Measurements from ENCODE around the gene AP3D1.
"Not testable (repeated sequence)": the region's sequence is repeated elsewhere in the genome, so short reads cannot be mapped to it uniquely, and the experiment has no call there.

Gene AP3D1

GRCh38 chr19:2139385-2140137, 11.8 kb downstream of the AP3D1 start:
- H4K20me1 ChIP-seq = peaks cover 98% of the 10 kb centered on the region
- peaks cover 46% of the 10 kb centered on the region for H3K4me1 ChIP-seq
- H3K4me3 ChIP-seq = no peak overlapping the region
- H3K9ac ChIP-seq = no peak overlapping the region
- H3K36me3 ChIP-seq = peaks cover 87% of the 10 kb centered on the region
- 0 out of 2 replicates have a peak overlapping the region, but pooled peaks have one; percentile 11 for H3K27ac ChIP-seq
- H3K4me2 ChIP-seq = peak overlapping the region; percentile 44
- no peaks in the 10 kb centered on the region for H3K27me3 ChIP-seq
- TF ChIP-seq Cebpa-rat (IDR thresholded peaks at IDR 0.05) = no peak
- no peaks in the 10 kb centered on the region for H3K9me3 ChIP-seq

GRCh38 chr19:2138061-2138728, 13.2 kb downstream of the AP3D1 start:
- Histone ChIP-seq H3K4me3 (no peak overlapping the region), H3K9me3 (no peaks in the 10 kb centered on the region), H3K4me1 (peaks cover 32% of the 10 kb centered on the region), H3K4me2 (no peak overlapping the region), H3K9ac (no peak overlapping the region), H3K36me3 (peaks cover 86% of the 10 kb centered on the region), H4K20me1 (peaks cover 96% of the 10 kb centered on the region), H3K27me3 (no peaks in the 10 kb centered on the region), H3K27ac (no peak overlapping the region)
- TF ChIP-seq Cebpa-rat (IDR thresholded peaks at IDR 0.05) = no peak

DNA sequence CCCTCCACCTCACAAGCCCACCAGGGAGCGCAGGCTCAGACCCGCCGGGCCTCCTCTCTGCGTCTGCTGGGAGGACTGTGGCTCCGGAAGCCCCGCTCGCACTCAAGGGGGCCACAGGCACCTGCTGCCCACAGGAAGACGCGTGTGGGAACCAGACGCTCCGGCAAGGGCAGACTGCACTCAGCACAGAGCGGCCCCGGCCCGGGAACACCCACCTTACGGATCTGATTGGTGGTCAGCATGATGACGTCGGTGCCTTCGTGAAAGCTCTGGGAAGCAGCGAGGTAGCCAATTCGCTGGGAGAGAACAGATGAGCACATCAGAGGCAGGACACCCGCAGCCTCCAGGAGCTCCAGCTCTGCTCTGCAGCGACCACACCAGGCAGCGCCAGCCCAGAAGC, 14.6 kb downstream of the AP3D1 start:
- H4K20me1 ChIP-seq = peaks cover 96% of the 10 kb centered on the region
- TF ChIP-seq Cebpa-rat (IDR thresholded peaks at IDR 0.05) = no peak

DNA sequence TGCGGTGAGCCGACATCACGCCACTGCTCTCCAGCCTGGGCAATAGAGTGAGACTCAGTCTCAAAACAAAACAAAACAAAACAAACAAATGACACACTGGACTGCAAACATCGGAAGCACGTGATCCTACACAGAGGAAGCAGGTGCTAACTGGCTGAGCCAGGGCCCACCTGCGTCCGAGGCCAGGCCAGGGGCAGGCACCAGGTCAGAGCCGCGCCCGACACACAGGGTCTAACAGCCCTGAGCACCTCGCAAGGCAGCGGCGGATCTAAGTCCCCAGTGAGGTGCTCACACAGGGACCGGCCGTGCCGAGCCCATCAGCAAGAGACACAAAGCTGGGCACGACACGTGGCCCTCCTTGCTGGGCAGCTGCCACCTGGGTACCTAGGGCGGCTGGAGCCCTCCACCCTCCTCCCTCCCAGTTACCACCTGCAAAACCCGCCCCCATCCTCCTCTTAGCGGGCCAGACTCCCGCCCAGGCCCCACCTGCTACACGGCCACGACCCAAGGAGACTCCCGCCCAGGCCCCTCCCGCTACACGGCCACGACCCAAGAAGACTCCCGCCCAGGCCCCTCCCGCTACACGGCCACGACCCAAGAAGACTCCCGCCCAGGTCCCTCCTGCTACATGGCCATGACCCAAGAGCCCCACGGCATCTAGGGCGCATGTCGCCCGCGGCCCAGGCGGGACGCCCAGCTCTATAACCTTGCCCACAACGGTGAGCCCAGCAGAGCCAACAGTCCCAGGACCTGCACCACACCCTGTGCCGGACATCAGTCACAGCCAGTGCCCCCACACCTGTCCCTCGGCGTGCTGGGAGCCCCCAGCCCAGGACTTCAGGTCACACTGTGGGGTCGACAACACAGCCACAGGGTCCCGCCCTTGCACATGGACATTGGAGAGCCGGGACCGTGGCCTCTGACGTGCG, 15.6 kb downstream of the AP3D1 start:
- Histone ChIP-seq H3K4me3 (no peak overlapping the region), H3K27me3 (no peaks in the 10 kb centered on the region), H3K9ac (no peak overlapping the region), H3K9me3 (no peaks in the 10 kb centered on the region), H3K36me3 (peaks cover 91% of the 10 kb centered on the region), H4K20me1 (peaks cover 96% of the 10 kb centered on the region), H3K4me2 (no peak overlapping the region), H3K27ac (no peak overlapping the region), H3K4me1 (peaks cover 21% of the 10 kb centered on the region)
- TF ChIP-seq Cebpa-rat (IDR thresholded peaks at IDR 0.05) = no peak

More for the DNA sequence above, 14.6 kb downstream of the AP3D1 start:
- no peak overlapping the region for H3K4me3 ChIP-seq
- H3K36me3 ChIP-seq = peaks cover 88% of the 10 kb centered on the region
- H3K27me3 ChIP-seq = no peaks in the 10 kb centered on the region
- H3K4me1 ChIP-seq = peaks cover 30% of the 10 kb centered on the region
- H3K9ac ChIP-seq = no peak overlapping the region
- H3K4me2 ChIP-seq = no peak overlapping the region
- H3K9me3 ChIP-seq = no peaks in the 10 kb centered on the region
- no peak overlapping the region for H3K27ac ChIP-seq

DNA sequence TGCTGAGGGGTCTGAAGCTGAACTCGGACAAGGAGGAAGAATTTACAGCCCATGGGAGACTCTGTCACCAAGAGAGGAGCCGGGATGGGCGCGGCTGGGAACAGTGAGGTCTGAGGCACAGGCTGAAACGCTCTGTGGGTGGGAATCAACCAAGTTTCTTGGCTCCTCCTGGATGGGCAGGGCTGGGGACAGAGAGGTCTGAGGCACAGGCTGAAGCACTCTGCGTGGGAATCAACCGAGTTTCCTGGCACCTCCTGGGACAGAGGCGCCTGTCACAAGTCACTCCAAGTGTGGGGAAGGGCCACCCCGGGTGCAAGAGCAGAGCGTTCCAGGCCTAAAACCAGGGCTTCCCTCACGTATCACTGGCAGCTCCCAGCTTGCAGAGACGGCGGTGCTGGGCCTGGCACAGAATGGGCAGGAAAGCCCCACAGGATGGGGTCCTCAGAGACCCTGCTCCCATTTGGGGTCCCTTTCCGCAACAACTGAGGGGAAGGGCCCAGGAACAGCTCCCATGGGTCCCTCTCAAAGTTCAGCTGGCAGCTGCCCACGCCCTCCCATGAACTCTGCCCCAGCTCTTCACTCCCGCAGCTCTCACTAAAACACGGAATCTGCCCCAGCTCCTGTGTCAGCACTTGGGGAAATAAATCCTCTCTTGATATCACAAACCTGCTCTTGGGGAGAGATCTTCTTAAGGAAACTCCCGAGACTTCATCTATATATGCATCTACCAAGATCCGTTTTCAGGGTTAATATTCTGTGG, 18.5 kb downstream of the AP3D1 start:
- Histone ChIP-seq H3K4me2 (no peak overlapping the region), H4K20me1 (peaks cover 90% of the 10 kb centered on the region), H3K9me3 (no peaks in the 10 kb centered on the region), H3K27me3 (no peaks in the 10 kb centered on the region), H3K27ac (no peak overlapping the region), H3K4me1 (0 out of 2 replicates have a peak, but pooled peaks cover 5% of the 10 kb centered on the region), H3K9ac (no peak overlapping the region), H3K4me3 (no peak overlapping the region), H3K36me3 (peaks cover 87% of the 10 kb centered on the region)
- TF ChIP-seq Cebpa-rat (IDR thresholded peaks at IDR 0.05) = no peak

DNA sequence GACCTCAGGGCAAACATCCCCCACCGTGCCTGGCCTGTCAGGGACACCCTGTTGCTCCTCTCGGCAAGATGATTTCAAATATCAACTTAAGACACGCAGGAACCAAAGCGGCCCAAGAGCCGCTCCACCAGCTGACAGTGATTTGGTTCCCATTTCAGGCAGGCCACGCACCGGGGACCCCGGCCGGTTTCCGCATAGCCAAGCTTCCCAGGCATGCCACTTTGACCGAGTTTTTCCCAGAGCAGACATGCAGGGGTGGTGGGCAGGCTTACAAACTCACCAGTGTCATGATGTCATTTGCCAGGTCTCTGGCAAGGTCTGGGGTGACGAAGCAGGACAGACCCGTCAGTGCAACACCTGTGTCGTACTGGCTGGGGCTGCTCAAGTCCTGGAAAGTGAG, 19.2 kb downstream of the AP3D1 start:
- TF ChIP-seq Cebpa-rat (IDR thresholded peaks at IDR 0.05) = no peak
- Histone ChIP-seq H3K4me3 (no peak overlapping the region), H3K4me1 (0 out of 2 replicates have a peak, but pooled peaks cover 5% of the 10 kb centered on the region), H3K27ac (no peak overlapping the region), H3K36me3 (peaks cover 87% of the 10 kb centered on the region), H3K9me3 (no peaks in the 10 kb centered on the region), H3K27me3 (no peaks in the 10 kb centered on the region), H3K4me2 (no peak overlapping the region), H3K9ac (no peak overlapping the region), H4K20me1 (peaks cover 90% of the 10 kb centered on the region)

DNA sequence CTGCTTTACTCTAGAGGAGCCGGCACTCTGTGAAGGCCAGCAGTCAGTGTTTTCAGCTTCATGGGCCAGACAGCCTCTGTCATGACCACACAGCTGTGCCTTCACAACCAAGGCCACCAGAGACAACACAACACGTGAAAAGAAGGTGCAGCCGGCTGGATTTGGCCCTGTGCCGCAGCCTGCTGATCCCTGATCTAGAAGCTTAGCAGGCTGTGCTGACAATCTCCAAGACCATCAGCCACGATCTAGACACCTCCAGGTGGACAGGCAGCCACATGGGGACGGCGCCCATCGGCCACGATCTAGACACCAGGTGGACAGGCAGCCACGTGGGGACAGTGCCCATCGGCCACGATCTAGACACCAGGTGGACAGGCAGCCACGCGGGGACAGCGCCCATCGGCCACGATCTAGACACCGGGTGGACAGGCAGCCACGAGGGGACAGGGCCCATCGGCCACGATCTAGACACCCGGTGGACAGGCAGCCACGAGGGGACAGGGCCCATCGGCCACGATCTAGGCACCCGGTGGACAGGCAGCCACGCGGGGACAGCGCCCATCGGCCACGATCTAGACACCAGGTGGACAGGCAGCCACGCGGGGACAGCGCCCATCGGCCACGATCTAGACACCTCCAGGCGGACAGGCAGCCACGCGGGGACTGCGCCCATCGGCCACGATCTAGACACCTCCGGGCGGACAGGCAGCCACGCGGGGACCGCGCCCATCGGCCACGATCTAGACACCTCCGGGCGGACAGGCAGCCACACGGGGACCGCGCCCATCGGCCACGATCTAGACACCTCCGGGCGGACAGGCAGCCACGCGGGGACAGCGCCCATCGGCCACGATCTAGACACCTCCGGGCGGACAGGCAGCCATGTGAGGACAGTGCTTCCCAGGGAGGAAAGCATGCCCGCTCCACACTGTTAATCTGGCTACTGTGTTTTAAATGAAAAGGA, 20.1 kb downstream of the AP3D1 start:
- Histone ChIP-seq H3K36me3 (peaks cover 87% of the 10 kb centered on the region), H4K20me1 (peaks cover 90% of the 10 kb centered on the region)
- not testable (repeated sequence) for H3K4me2 ChIP-seq, H3K9ac ChIP-seq, H3K27me3 ChIP-seq, H3K4me3 ChIP-seq, H3K4me1 ChIP-seq, H3K27ac ChIP-seq, H3K9me3 ChIP-seq

GRCh38 chr19:2129892-2130770, 21.2 kb downstream of the AP3D1 start:
- H3K9me3 ChIP-seq = no peaks in the 10 kb centered on the region
- no peaks in the 10 kb centered on the region for H3K4me1 ChIP-seq
- H4K20me1 ChIP-seq = peaks cover 90% of the 10 kb centered on the region
- H3K36me3 ChIP-seq = peaks cover 88% of the 10 kb centered on the region
- H3K4me3 ChIP-seq = no peak overlapping the region
- TF ChIP-seq Cebpa-rat (IDR thresholded peaks at IDR 0.05) = no peak
- H3K9ac ChIP-seq = no peak overlapping the region
- H3K27me3 ChIP-seq = no peaks in the 10 kb centered on the region
- no peak overlapping the region for H3K4me2 ChIP-seq
- no peak overlapping the region for H3K27ac ChIP-seq
